Measurements from ENCODE around the gene HOXB1.
"Not testable (repeated sequence)": the region's sequence is repeated elsewhere in the genome, so short reads cannot be mapped to it uniquely, and the experiment has no call there.

HOXB1 gene

GRCh38 chr17:48539177-48539576 is 8.4 kb upstream of the HOXB1 start:
- H3K9me3 ChIP-seq = no peaks in the 10 kb centered on the region
- no peak for TF ChIP-seq CTCF (IDR thresholded peaks at IDR 0.05; ENCODE audit: low read depth, low read length)
- peaks cover 88% of the 10 kb centered on the region for H3K27me3 ChIP-seq
- no peak for DNase-seq
- H3K36me3 ChIP-seq = no peaks in the 10 kb centered on the region
- H3K4me3 ChIP-seq (ENCODE audit: low read depth, low read length) = no peak overlapping the region
- H3K4me1 ChIP-seq = no peaks in the 10 kb centered on the region

- H3K36me3 ChIP-seq = no peaks in the 10 kb centered on the region
- H3K27me3 ChIP-seq = peaks cover 84% of the 10 kb centered on the region
- DNase-seq = no peak
- no peaks in the 10 kb centered on the region for H3K4me1 ChIP-seq
- no peaks in the 10 kb centered on the region for H3K9me3 ChIP-seq
- no peak for TF ChIP-seq CTCF (IDR thresholded peaks at IDR 0.05; ENCODE audit: low read depth, low read length)
- no peak overlapping the region for H3K4me3 ChIP-seq (ENCODE audit: low read depth, low read length)
Observed at GRCh38 chr17:48537316-48537715, 6.5 kb upstream of the HOXB1 start.

DNA sequence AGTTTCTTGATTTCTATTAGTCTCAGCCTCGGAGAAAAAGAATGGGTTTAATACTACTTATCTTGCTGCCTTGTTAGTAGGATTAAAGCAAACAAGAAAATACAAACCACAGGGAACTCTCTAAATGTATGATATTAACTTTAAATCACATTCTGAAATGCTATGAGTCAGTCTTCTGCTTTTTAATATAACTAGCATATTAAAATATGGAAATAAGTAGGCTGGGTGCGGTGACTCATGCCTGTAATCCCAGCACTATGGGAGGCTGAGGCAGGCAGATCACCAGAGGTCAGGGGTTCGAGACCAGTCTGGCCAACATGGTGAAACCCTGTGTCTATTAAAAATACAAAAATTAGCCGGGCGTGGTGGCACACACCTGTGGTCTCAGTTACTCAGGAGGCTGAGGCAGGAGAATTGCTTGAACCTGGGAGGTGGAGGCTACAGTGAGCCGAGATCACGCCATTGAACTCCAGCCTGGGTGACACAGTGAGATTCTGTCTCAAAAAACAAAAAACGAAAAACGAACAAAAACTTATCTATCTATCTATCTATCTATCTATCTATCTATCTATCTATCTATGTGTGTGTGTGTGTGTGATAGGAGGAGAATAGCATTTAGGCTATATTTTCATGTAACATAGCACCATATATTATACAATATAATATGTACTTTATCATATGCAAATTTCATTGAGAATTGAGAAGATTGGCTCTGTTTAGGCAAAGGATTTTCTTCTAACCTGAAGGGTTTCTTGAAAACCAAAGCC is 5.2 kb upstream of the HOXB1 start:
- H3K4me1 ChIP-seq; DNase-seq; H3K4me3 ChIP-seq (ENCODE audit: low read depth, low read length); H3K36me3 ChIP-seq; H3K9me3 ChIP-seq: not testable (repeated sequence)
- peaks cover 84% of the 10 kb centered on the region for H3K27me3 ChIP-seq

GRCh38 chr17:48532261-48532660 is 1.4 kb upstream of the HOXB1 start:
- Histone ChIP-seq H3K36me3 (no peaks in the 10 kb centered on the region), H3K9me3 (no peaks in the 10 kb centered on the region), H3K27me3 (peaks cover 85% of the 10 kb centered on the region), H3K4me1 (no peaks in the 10 kb centered on the region), H3K4me3 (ENCODE audit: low read depth, low read length) (no peak overlapping the region)
- DNase-seq = no peak
- TF ChIP-seq CTCF (IDR thresholded peaks at IDR 0.05; ENCODE audit: low read depth, low read length) = no peak

- no peaks in the 10 kb centered on the region for H3K4me1 ChIP-seq
- H3K4me3 ChIP-seq (ENCODE audit: low read depth, low read length) = no peak overlapping the region
- peaks cover 86% of the 10 kb centered on the region for H3K27me3 ChIP-seq
- H3K36me3 ChIP-seq = no peaks in the 10 kb centered on the region
- DNase-seq = no peak
- no peak for TF ChIP-seq CTCF (IDR thresholded peaks at IDR 0.05; ENCODE audit: low read depth, low read length)
- no peaks in the 10 kb centered on the region for H3K9me3 ChIP-seq
Observed at GRCh38 chr17:48530208-48530886, 464 bp downstream of the HOXB1 start.

DNA sequence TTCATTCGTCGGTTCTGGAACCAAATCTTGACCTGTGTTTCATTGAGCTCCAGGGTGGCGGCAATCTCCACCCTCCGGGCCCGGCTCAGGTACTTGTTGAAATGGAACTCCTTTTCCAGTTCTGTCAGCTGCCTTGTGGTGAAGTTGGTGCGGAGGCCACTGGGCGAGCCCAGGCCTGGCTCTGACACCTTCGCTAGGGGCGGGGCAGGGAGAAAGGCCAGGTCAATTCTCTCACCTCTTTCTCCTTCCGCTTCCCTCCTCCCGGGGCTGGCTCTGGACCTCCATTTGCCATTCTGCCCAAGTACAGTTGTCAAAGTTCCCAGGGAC is 1.2 kb downstream of the HOXB1 start:
- Histone ChIP-seq H3K4me3 (ENCODE audit: low read depth, low read length) (no peak overlapping the region), H3K27me3 (peaks cover 89% of the 10 kb centered on the region), H3K9me3 (no peaks in the 10 kb centered on the region), H3K4me1 (no peaks in the 10 kb centered on the region), H3K36me3 (no peaks in the 10 kb centered on the region)
- TF ChIP-seq CTCF (IDR thresholded peaks at IDR 0.05; ENCODE audit: low read depth, low read length) = no peak
- no peak for DNase-seq

Measured in BE2C (cell line).